Gastroesophageal sphincter (tissue), 4 donors: ENCODE data around the gene DUOXA1. TPM values are rescaled to one million over a fixed set of nuclear protein-coding genes. Genes with fewer than 3 reads are reported as not detected.

Experiments
- ATAC-seq: fragments of 150-250 bp; one replicate; pipeline ENCODE4 v1.9.1; 2016; ENCODE audit warnings: mild to moderate bottlenecking, moderate library complexity
- H3K27ac ChIP-seq, 4 donors: fragments of 200-600 bp; sonication (generic) in 3 of 4; 1 replicate in 3 of 4; 2 replicates in 1 of 4; pipeline ENCODE4 v1.5.1; 2016 to 2019
- H3K27me3 ChIP-seq: fragments of 200-600 bp; sonication (generic); one replicate; pipeline ENCODE4 v1.5.1; 2019
- H3K36me3 ChIP-seq, 2 donors: fragments of 200-600 bp; sonication (generic); one replicate each; pipeline ENCODE4 v1.5.1; 2019; ENCODE audit warnings: control low read depth in 1 of 2
- H3K4me1 ChIP-seq, 3 donors: fragments of 200-600 bp; sonication (generic); 1 replicate in 2 of 3; 2 replicates in 1 of 3; pipeline ENCODE4 v1.5.1; 2016 to 2019; ENCODE audit warnings: control low read depth in 2 of 3
- H3K4me3 ChIP-seq, 2 donors: fragments of 200-600 bp; sonication (generic); one replicate each; pipeline ENCODE4 v1.5.1; 2019; ENCODE audit warnings: mild to moderate bottlenecking in 1 of 2, moderate library complexity in 1 of 2
- H3K9me3 ChIP-seq, 3 donors: fragments of 200-600 bp; sonication (generic); one replicate each; pipeline ENCODE4 v1.5.1; 2017 to 2019; ENCODE audit warnings: control low read depth in 2 of 3
- EP300 ChIP-seq: sonication (generic); formaldehyde crosslinking; IDR thresholded peaks from one replicate; pipeline ENCODE4 v1.6.1; 2017; ENCODE audit warnings: antibody characterized with exemption, mild to moderate bottlenecking
- POLR2A ChIP-seq, 2 donors: fragments of 450-650 bp; IDR thresholded peaks; one replicate each; pipeline ENCODE4 v1.6.1; 2017; ENCODE audit warnings: antibody characterized with exemption in 2 of 2, mild to moderate bottlenecking in 2 of 2, moderate library complexity in 1 of 2
- POLR2AphosphoS5 ChIP-seq: sonication (generic); formaldehyde crosslinking; IDR thresholded peaks from one replicate; pipeline ENCODE4 v1.6.1; 2017; ENCODE audit warnings: antibody characterized with exemption
- WGBS, 2 donors: methylation state at CpG; one replicate each; pipeline ENCODE4 v1.1.5; 2018; ENCODE audit warnings: low coverage in 1 of 2; 5-methylcytosine and 5-hydroxymethylcytosine counted together
- total RNA-seq, 4 donors: library from RNA; depleted of rRNA; stranded (reverse); fragments of >200 nt; gene quantifications; one replicate each; pipeline ENCODE4 v1.1.0, GENCODE V29; 2016
- TF ChIP-seq, protein P1 (sequence below), 4 experiments: fragments of 200-600 bp in 2 of 4; fragments of 450-650 bp in 2 of 4; sonication (generic) in 1 of 4; IDR thresholded peaks; one replicate each; pipeline ENCODE4 v1.5.1; 2017 to 2019; ENCODE audit warnings: antibody characterized with exemption in 4 of 4, mild to moderate bottlenecking in 2 of 4, moderate library complexity in 2 of 4

DUOXA1 gene
- total RNA-seq, 4 donors from 2014 or later, result 0.67 to 1.7 (median 1.7) TPM; not detected in 1

DNA sequence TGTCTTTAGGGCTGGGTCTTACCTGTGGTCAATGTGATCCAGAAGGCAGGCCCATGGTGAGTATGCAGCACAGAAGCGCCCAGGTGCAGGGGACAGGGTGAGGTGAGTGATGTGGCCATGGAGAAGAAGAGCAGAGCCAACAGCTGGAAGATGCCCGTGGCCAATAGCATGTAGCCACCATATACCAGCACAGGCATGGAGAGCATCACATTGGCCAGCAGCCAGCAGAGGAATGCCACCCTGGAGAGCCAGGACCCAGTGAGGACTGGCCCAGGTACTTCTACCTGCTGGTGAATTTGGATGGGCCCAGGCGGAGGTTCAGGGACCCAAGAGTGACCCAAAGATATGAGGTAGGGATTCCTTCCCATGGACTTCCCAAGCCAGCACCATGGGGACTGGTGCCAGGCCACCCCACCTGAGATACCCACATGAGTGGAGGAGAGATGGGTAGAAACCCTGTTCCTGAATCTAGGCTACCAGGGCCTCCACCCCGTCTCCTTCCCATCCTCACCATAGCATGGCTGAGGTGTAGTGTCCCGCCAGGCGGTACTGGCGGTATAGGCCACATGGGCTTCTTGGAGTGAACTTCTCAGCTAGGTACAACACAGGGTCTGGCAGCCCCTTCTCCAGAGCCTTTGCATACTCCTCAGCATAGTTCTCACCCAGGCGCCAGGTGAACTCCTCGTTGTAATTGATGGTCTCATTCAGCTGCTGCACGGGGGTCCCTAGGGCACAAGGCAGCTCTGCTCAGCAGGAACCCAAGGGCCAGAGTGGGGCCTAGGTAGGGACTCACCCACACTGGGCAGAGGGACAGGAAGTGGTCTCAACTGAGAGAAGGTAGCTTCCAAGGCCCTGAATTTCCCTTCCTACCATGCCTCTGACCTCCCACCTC, 9.4 kb downstream of the DUOXA1 start:
- Histone ChIP-seq H3K27ac (no peak overlapping the region), H3K9me3 (no peaks in the 10 kb centered on the region), H3K27me3 (peaks cover 97% of the 10 kb centered on the region), H3K36me3 (no peaks in the 10 kb centered on the region), H3K4me3 (no peak overlapping the region), H3K4me1 (peaks cover 0 to 21% (median 12%) of the 10 kb centered on the region in 3 donors)
- no peak for ATAC-seq
- 89 to 96% methylated on average over 3 to 4 of the region's 10 CpGs for WGBS, 2 donors
- TF ChIP-seq POLR2A (IDR thresholded peaks at IDR 0.05) (no peak), EP300 (no peak), POLR2AphosphoS5 (no peak)
- TF ChIP-seq, protein P1, sequence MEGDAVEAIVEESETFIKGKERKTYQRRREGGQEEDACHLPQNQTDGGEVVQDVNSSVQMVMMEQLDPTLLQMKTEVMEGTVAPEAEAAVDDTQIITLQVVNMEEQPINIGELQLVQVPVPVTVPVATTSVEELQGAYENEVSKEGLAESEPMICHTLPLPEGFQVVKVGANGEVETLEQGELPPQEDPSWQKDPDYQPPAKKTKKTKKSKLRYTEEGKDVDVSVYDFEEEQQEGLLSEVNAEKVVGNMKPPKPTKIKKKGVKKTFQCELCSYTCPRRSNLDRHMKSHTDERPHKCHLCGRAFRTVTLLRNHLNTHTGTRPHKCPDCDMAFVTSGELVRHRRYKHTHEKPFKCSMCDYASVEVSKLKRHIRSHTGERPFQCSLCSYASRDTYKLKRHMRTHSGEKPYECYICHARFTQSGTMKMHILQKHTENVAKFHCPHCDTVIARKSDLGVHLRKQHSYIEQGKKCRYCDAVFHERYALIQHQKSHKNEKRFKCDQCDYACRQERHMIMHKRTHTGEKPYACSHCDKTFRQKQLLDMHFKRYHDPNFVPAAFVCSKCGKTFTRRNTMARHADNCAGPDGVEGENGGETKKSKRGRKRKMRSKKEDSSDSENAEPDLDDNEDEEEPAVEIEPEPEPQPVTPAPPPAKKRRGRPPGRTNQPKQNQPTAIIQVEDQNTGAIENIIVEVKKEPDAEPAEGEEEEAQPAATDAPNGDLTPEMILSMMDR (IDR thresholded peaks at IDR 0.05), result no peak

DNA sequence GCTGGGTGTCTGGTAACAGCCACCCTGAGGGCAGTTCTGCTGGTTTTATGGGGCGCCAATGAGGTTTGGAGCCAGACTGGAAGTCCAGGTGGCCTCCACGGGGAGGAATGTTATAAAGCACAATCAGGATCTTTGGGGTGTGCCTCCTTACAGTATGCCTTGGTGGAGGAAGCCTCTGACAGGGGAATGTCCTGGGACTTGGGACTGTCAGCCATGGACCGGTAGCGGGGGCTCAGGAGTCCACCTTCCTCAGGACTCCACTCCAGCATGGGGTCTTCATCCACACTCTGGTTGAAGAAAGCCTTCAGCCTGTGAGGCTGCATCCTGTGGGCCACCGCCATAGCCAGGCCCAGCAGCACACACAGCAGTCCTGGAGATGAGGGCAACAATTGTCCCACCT, 10.7 kb downstream of the DUOXA1 start:
- Histone ChIP-seq H3K4me1 (peaks cover 0 to 29% (median 15%) of the 10 kb centered on the region in 3 donors), H3K27me3 (peaks cover 97% of the 10 kb centered on the region), H3K36me3 (no peaks in the 10 kb centered on the region), H3K4me3 (no peak overlapping the region), H3K27ac (no peak overlapping the region), H3K9me3 (no peaks in the 10 kb centered on the region)
- TF ChIP-seq EP300, result no peak
- TF ChIP-seq POLR2A (IDR thresholded peaks at IDR 0.05), result no peak
- TF ChIP-seq, protein P1 (IDR thresholded peaks at IDR 0.05), result no peak
- TF ChIP-seq POLR2AphosphoS5, result no peak
- WGBS, 2 donors, result 60% methylated on average over 1 of the region's 5 CpGs; no CpG with 5 or more reads in 1 of the 2 donors
- ATAC-seq, result no peak

GRCh38 chr15:45118131-45118588, 11.5 kb downstream of the DUOXA1 start:
- H3K4me3 ChIP-seq, result peak overlapping the region in 1 of 2 donors; percentile 31

GRCh38 chr15:45117308-45118130, 12.2 kb downstream of the DUOXA1 start:
- 38 to 39% methylated on average over 10 to 11 of the region's 33 CpGs for WGBS, 2 donors
- Histone ChIP-seq H3K9me3 (no peaks in the 10 kb centered on the region), H3K4me3 (peak overlapping the region in 1 of 2 donors; percentile 32), H3K4me1 (peaks cover 0 to 42% (median 19%) of the 10 kb centered on the region in 3 donors), H3K36me3 (no peaks in the 10 kb centered on the region), H3K27me3 (peaks cover 97% of the 10 kb centered on the region), H3K27ac (no peak overlapping the region)
- TF ChIP-seq EP300 (no peak), POLR2A (IDR thresholded peaks at IDR 0.05) (no peak), POLR2AphosphoS5 (no peak)
- TF ChIP-seq, protein P1 (IDR thresholded peaks at IDR 0.05), result no peak
- ATAC-seq, result peak; percentile 30

More at GRCh38 chr15:45118131-45118588, 11.5 kb downstream of the DUOXA1 start:
- peak; percentile 91 for ATAC-seq
- no peaks in the 10 kb centered on the region for H3K36me3 ChIP-seq
- peaks cover 0 to 36% (median 15%) of the 10 kb centered on the region in 3 donors for H3K4me1 ChIP-seq
- TF ChIP-seq, protein P1 (IDR thresholded peaks at IDR 0.05), result peak in 3 of 4 experiments; percentile 76 to 89 (median 77)
- TF ChIP-seq EP300 (no peak), POLR2AphosphoS5 (no peak)
- peaks cover 97% of the 10 kb centered on the region for H3K27me3 ChIP-seq
- WGBS, 2 donors, result 0% methylated on average over 1 to 7 of the region's 14 CpGs
- H3K27ac ChIP-seq, result no peak overlapping the region
- no peaks in the 10 kb centered on the region for H3K9me3 ChIP-seq
